Neural cell (in vitro differentiated cells): Measurements from ENCODE around the gene JUND. TPM values are rescaled to one million over a fixed set of nuclear protein-coding genes. Genes with fewer than 3 reads are reported as not detected.

Experiments used
- H2AFZ ChIP-seq: fragments of 200-600, 300-800 bp; sonication (generic), shearing (Covaris generic); 2 replicates; pipeline ENCODE4 v1.6.0; 2014; ENCODE audit warnings: low read depth, mild to moderate bottlenecking, antibody characterized with exemption, low read length, moderate library complexity
- H3F3A ChIP-seq: fragments of 200-600 bp; shearing (Covaris generic); 2 replicates; pipeline ENCODE4 v1.6.1; 2016; ENCODE audit warnings: mild to moderate bottlenecking, moderate library complexity, mixed read lengths, antibody characterized with exemption, low read length; ENCODE audit not compliant: insufficient read depth, poor library complexity, severe bottlenecking
- H3K27ac ChIP-seq: fragments of 200-600, 300-800 bp; sonication (generic), shearing (Covaris generic); 2 replicates; pipeline ENCODE4 v1.5.1; 2014; ENCODE audit warnings: mild to moderate bottlenecking, low read length, moderate library complexity
- H3K27me3 ChIP-seq: fragments of 300-800, 200-600 bp; sonication (generic), shearing (Covaris generic); 2 replicates; pipeline ENCODE4 v1.6.0; 2014; ENCODE audit warnings: mild to moderate bottlenecking, low read depth, low read length, moderate library complexity; ENCODE audit not compliant: insufficient read depth
- H3K36me3 ChIP-seq: fragments of 300-800, 200-600 bp; sonication (generic), shearing (Covaris generic); 2 replicates; pipeline ENCODE4 v1.5.1; 2014; ENCODE audit warnings: mild to moderate bottlenecking, antibody characterized with exemption, low read length, moderate library complexity; ENCODE audit not compliant: insufficient read depth
- H3K4me2 ChIP-seq: fragments of 300-800, 200-600 bp; sonication (generic), shearing (Covaris generic); 2 replicates; pipeline ENCODE4 v1.6.0; 2014; ENCODE audit warnings: mild to moderate bottlenecking, low read length
- H3K4me3 ChIP-seq: fragments of 300-800, 200-600 bp; sonication (generic), shearing (Covaris generic); 2 replicates; pipeline ENCODE4 v1.5.1; 2014; ENCODE audit warnings: mild to moderate bottlenecking, low read length, moderate library complexity
- H3K79me2 ChIP-seq: fragments of 200-600 bp; shearing (Covaris generic); replicated peaks from 2 replicates; pipeline ENCODE4 v1.6.0; 2014; ENCODE audit warnings: mild to moderate bottlenecking, low read length, moderate library complexity; ENCODE audit not compliant: insufficient read depth
- H3K9ac ChIP-seq: fragments of 300-800, 200-600 bp; sonication (generic), shearing (Covaris generic); 2 replicates; pipeline ENCODE4 v1.6.1; 2016; ENCODE audit warnings: mild to moderate bottlenecking, low read length, mixed read lengths
- H3K9me2 ChIP-seq: fragments of 200-600 bp; shearing (Covaris generic); 2 replicates; pipeline ENCODE4 v1.6.1; 2016; ENCODE audit warnings: mild to moderate bottlenecking, low read length, mixed read lengths; ENCODE audit not compliant: insufficient read depth
- H3K9me3 ChIP-seq: fragments of 200-600, 300-800 bp; sonication (generic), shearing (Covaris generic); 2 replicates; pipeline ENCODE4 v1.6.1; 2016; ENCODE audit warnings: mild to moderate bottlenecking, mixed run types, low read length, moderate library complexity, mixed read lengths
- H4K20me1 ChIP-seq: fragments of 200-600 bp; shearing (Covaris generic); 2 replicates; pipeline ENCODE4 v1.6.1; 2016; ENCODE audit warnings: mild to moderate bottlenecking, mixed run types; ENCODE audit not compliant: insufficient read depth
- EP300 ChIP-seq: fragments of 450-650 bp; conservative IDR thresholded peaks from 2 replicates; pipeline ENCODE4 v1.6.1; 2014; ENCODE audit warnings: antibody characterized with exemption, mild to moderate bottlenecking, moderate library complexity; ENCODE audit not compliant: poor library complexity, severe bottlenecking
- EZH2 ChIP-seq: fragments of 200-600, 300-800 bp; shearing (Covaris generic), sonication (generic); IDR thresholded peaks from 2 replicates; pipeline ENCODE4 v1.6.1; 2014; ENCODE audit warnings: antibody characterized with exemption, low read length, borderline replicate concordance, mild to moderate bottlenecking; ENCODE audit not compliant: insufficient read depth, poor library complexity, severe bottlenecking
- MXI1 ChIP-seq: fragments of 450-650 bp; conservative IDR thresholded peaks from 2 replicates; pipeline ENCODE4 v1.6.1; 2014; ENCODE audit warnings: antibody characterized with exemption, mild to moderate bottlenecking; ENCODE audit not compliant: poor library complexity, severe bottlenecking
- POLR2AphosphoS5 ChIP-seq: IDR thresholded peaks from 2 replicates; pipeline ENCODE4 v1.6.1; 2012
- RAD21 ChIP-seq: fragments of 450-650 bp; conservative IDR thresholded peaks from 2 replicates; pipeline ENCODE4 v1.6.1; 2014; ENCODE audit warnings: antibody characterized with exemption, mild to moderate bottlenecking, moderate library complexity
- SMC3 ChIP-seq: fragments of 450-650 bp; conservative IDR thresholded peaks from 2 replicates; pipeline ENCODE4 v1.6.1; 2014; ENCODE audit warnings: antibody characterized with exemption, mild to moderate bottlenecking, moderate library complexity; ENCODE audit not compliant: poor library complexity
- TAF1 ChIP-seq: IDR thresholded peaks from 2 replicates; pipeline ENCODE4 v1.6.1; 2012; ENCODE audit warnings: low read depth
- polyA plus RNA-seq: library from polyadenylated mRNA; depleted of rRNA; stranded (reverse); fragments of >200 nt; gene quantifications from 2 replicates; pipeline ENCODE4 v1.2.3, GENCODE V29; 2014
- TF ChIP-seq, protein P1 (sequence below): fragments of 450-650 bp; IDR thresholded peaks from 2 replicates; pipeline ENCODE4 v1.5.1; 2014; ENCODE audit warnings: antibody characterized with exemption, mild to moderate bottlenecking, moderate library complexity; ENCODE audit not compliant: poor library complexity, severe bottlenecking
- TF ChIP-seq, protein P2 (sequence below): IDR thresholded peaks from 2 replicates; pipeline ENCODE4 v1.6.1; 2012; ENCODE audit warnings: borderline replicate concordance

The JUND gene
- polyA plus RNA-seq, 1 donor from 2014 or later: 94.9 TPM

DNA sequence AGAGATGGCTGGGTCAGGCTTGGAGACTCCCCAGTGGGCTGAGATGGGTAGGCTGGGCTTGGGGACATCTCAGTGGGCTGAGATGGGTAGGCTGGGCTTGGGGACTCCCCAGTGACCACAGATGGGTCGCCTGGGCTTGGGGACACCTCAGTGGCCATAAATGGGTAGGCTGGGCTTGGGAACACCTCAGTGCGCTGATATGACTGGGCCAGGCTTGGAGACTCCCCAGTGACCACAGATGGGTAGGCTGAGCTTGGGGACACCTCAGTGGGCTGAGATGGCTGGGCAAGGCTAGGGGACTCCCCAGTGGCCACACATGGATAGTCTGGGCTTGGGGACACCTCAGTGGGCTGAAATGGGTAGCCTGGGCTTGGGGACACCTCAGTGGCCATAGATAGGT lies 19.9 kb downstream of the JUND start:
- Histone ChIP-seq H3K27ac (no peak overlapping the region), H3K9me2 (no peaks in the 10 kb centered on the region), H4K20me1 (no peaks in the 10 kb centered on the region), H3K27me3 (no peaks in the 10 kb centered on the region), H3K9me3 (no peaks in the 10 kb centered on the region), H3F3A (no peaks in the 10 kb centered on the region), H2AFZ (no peak overlapping the region), H3K79me2 (no peaks in the 10 kb centered on the region), H3K36me3 (no peaks in the 10 kb centered on the region), H3K4me3 (no peak overlapping the region), H3K9ac (no peak overlapping the region), H3K4me2 (no peak overlapping the region)
- TF ChIP-seq EZH2 (no peak), TAF1 (no peak), MXI1 (no peak), RAD21 (no peak), EP300 (no peak), POLR2AphosphoS5 (no peak), SMC3 (no peak)
- TF ChIP-seq, protein P1, sequence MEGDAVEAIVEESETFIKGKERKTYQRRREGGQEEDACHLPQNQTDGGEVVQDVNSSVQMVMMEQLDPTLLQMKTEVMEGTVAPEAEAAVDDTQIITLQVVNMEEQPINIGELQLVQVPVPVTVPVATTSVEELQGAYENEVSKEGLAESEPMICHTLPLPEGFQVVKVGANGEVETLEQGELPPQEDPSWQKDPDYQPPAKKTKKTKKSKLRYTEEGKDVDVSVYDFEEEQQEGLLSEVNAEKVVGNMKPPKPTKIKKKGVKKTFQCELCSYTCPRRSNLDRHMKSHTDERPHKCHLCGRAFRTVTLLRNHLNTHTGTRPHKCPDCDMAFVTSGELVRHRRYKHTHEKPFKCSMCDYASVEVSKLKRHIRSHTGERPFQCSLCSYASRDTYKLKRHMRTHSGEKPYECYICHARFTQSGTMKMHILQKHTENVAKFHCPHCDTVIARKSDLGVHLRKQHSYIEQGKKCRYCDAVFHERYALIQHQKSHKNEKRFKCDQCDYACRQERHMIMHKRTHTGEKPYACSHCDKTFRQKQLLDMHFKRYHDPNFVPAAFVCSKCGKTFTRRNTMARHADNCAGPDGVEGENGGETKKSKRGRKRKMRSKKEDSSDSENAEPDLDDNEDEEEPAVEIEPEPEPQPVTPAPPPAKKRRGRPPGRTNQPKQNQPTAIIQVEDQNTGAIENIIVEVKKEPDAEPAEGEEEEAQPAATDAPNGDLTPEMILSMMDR: no peak
- TF ChIP-seq, protein P2, sequence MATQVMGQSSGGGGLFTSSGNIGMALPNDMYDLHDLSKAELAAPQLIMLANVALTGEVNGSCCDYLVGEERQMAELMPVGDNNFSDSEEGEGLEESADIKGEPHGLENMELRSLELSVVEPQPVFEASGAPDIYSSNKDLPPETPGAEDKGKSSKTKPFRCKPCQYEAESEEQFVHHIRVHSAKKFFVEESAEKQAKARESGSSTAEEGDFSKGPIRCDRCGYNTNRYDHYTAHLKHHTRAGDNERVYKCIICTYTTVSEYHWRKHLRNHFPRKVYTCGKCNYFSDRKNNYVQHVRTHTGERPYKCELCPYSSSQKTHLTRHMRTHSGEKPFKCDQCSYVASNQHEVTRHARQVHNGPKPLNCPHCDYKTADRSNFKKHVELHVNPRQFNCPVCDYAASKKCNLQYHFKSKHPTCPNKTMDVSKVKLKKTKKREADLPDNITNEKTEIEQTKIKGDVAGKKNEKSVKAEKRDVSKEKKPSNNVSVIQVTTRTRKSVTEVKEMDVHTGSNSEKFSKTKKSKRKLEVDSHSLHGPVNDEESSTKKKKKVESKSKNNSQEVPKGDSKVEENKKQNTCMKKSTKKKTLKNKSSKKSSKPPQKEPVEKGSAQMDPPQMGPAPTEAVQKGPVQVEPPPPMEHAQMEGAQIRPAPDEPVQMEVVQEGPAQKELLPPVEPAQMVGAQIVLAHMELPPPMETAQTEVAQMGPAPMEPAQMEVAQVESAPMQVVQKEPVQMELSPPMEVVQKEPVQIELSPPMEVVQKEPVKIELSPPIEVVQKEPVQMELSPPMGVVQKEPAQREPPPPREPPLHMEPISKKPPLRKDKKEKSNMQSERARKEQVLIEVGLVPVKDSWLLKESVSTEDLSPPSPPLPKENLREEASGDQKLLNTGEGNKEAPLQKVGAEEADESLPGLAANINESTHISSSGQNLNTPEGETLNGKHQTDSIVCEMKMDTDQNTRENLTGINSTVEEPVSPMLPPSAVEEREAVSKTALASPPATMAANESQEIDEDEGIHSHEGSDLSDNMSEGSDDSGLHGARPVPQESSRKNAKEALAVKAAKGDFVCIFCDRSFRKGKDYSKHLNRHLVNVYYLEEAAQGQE: no peak

DNA sequence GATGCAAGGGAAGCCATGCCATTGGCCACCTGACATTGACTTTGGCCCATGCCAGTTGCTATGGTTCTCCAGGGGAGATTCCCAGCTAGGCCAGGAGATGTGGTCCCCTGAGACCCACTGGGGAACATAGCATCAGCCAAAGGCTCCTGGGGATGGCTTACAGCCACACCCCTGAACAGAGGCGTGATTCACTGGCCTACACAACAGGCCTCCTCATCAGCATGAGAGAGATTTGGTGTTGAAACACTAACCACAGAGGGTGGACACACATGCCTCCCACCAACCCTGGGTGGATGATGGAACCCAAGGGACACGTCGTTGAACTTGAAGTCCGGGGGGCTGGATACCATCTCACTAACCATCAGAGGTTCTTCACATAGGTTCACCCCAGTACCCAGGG lies 21.5 kb downstream of the JUND start:
- Histone ChIP-seq H3K9me3 (no peaks in the 10 kb centered on the region), H3F3A (no peaks in the 10 kb centered on the region), H3K79me2 (no peaks in the 10 kb centered on the region), H4K20me1 (no peaks in the 10 kb centered on the region), H3K36me3 (no peaks in the 10 kb centered on the region), H3K27me3 (no peaks in the 10 kb centered on the region), H3K4me3 (no peak overlapping the region), H3K4me2 (no peak overlapping the region), H3K27ac (no peak overlapping the region), H3K9me2 (no peaks in the 10 kb centered on the region), H2AFZ (no peak overlapping the region), H3K9ac (no peak overlapping the region)
- TF ChIP-seq MXI1: no peak
- TF ChIP-seq RAD21: no peak
- TF ChIP-seq, protein P1: no peak
- TF ChIP-seq EZH2: no peak
